Vagina (tissue), 2 donors: Measurements from ENCODE around the gene CSF1R.

ENCODE experiments used
- CTCF ChIP-seq, 3 experiments: fragments of 450-650 bp in 2 of 3; fragments of 200-600 bp in 1 of 3; sonication (generic) in 1 of 3; IDR thresholded peaks; one replicate each; pipeline ENCODE4 v1.5.1; 2017 to 2019; ENCODE audit warnings: antibody characterized with exemption in 3 of 3, mild to moderate bottlenecking in 2 of 3, moderate library complexity in 2 of 3
- POLR2A ChIP-seq, 2 donors: fragments of 450-650 bp; IDR thresholded peaks; one replicate each; pipeline ENCODE4 v1.6.1; 2017; ENCODE audit warnings: antibody characterized with exemption in 2 of 2, mild to moderate bottlenecking in 2 of 2, moderate library complexity in 2 of 2

- no peak for TF ChIP-seq POLR2A (IDR thresholded peaks at IDR 0.05)
- TF ChIP-seq CTCF (IDR thresholded peaks at IDR 0.05), result no peak
Measured at GRCh38 chr5:150058480-150059126, 27.8 kb downstream of the CSF1R start.
